Central memory CD4-positive, alpha-beta T cell (primary cell): ENCODE results near the gene RBFOX2.
A peak's percentile ranks its signal among the peaks of the same experiment; 100 is the strongest.
"Not testable (repeated sequence)": the region's sequence is repeated elsewhere in the genome, so short reads cannot be mapped to it uniquely, and the experiment has no call there.

Source experiments
- DNase-seq: peaks from one replicate; pipeline ENCODE4 v3.0.0; 2022

RBFOX2 gene

GRCh38 chr22:35727436-35727835 lies 301.2 kb downstream of the RBFOX2 start:
- DNase-seq, result no peak

GRCh38 chr22:35726933-35727332 lies 301.7 kb downstream of the RBFOX2 start:
- no peak for DNase-seq

- DNase-seq, result no peak
Measured at GRCh38 chr22:35726398-35726797, 302.2 kb downstream of the RBFOX2 start.

- DNase-seq, result no peak
Measured at GRCh38 chr22:35725521-35725920, 303.1 kb downstream of the RBFOX2 start.

- no peak for DNase-seq
Measured at GRCh38 chr22:35721960-35722359, 306.7 kb downstream of the RBFOX2 start.

GRCh38 chr22:35719212-35719875 lies 309.3 kb downstream of the RBFOX2 start:
- DNase-seq, result no peak

- DNase-seq, result no peak
Measured at GRCh38 chr22:35717572-35717971, 311.1 kb downstream of the RBFOX2 start, which contains the start of gene APOL5. TSS of gene APOL5 (plus strand) at chr22:35717872. CDS start at chr22:35717872, 0 bp downstream.

GRCh38 chr22:35712672-35713071 lies 316.0 kb downstream of the RBFOX2 start:
- DNase-seq, result no peak

- DNase-seq, result no peak
Measured at GRCh38 chr22:35711336-35711735, 317.3 kb downstream of the RBFOX2 start.

GRCh38 chr22:35708917-35709316 lies 319.7 kb downstream of the RBFOX2 start:
- DNase-seq, result no peak

- DNase-seq, result no peak
Measured at GRCh38 chr22:35708453-35708852, 320.2 kb downstream of the RBFOX2 start.

- no peak for DNase-seq
Measured at GRCh38 chr22:35705141-35705540, 323.5 kb downstream of the RBFOX2 start.

GRCh38 chr22:35703861-35704584 lies 324.6 kb downstream of the RBFOX2 start:
- DNase-seq, result no peak

- not testable (repeated sequence) for DNase-seq
Measured at GRCh38 chr22:35699852-35700251, 328.8 kb downstream of the RBFOX2 start.

GRCh38 chr22:35697142-35697541 lies 331.5 kb downstream of the RBFOX2 start:
- DNase-seq, result peak; percentile 2

- no peak for DNase-seq
Measured at GRCh38 chr22:35695202-35695601, 333.4 kb downstream of the RBFOX2 start.

- DNase-seq, result no peak
Measured at GRCh38 chr22:35690001-35690400, 338.6 kb downstream of the RBFOX2 start.

GRCh38 chr22:35688913-35689675 lies 339.5 kb downstream of the RBFOX2 start:
- DNase-seq, result no peak
